Esophagus (tissue), 2 donors: ENCODE data around the gene CCDC200. TPM values are rescaled to one million over a fixed set of nuclear protein-coding genes. Genes with fewer than 3 reads are reported as not detected.
"Not testable (repeated sequence)": the region's sequence is repeated elsewhere in the genome, so short reads cannot be mapped to it uniquely, and the experiment has no call there.

ENCODE experiments used
- H3K27ac ChIP-seq, 2 donors: one replicate each; pipeline ENCODE4 v1.5.1; 2013; ENCODE audit warnings: low read depth in 2 of 2, mild to moderate bottlenecking in 2 of 2, inconsistent platforms in 1 of 2, low read length in 1 of 2, moderate library complexity in 1 of 2
- H3K27me3 ChIP-seq, 2 donors: one replicate each; pipeline ENCODE4 v1.6.1; 2013; ENCODE audit warnings: low read length in 2 of 2, control low read depth in 1 of 2, mild to moderate bottlenecking in 1 of 2; ENCODE audit not compliant: insufficient read depth in 2 of 2, control insufficient read depth in 1 of 2
- H3K36me3 ChIP-seq, 2 donors: one replicate each; pipeline ENCODE4 v1.6.1; 2013; ENCODE audit warnings: low read length in 1 of 2; ENCODE audit not compliant: control insufficient read depth in 2 of 2, insufficient read depth in 2 of 2
- H3K4me1 ChIP-seq, 2 donors: one replicate each; pipeline ENCODE4 v1.6.1; 2013; ENCODE audit warnings: low read length in 1 of 2; ENCODE audit not compliant: control insufficient read depth in 2 of 2, insufficient read depth in 2 of 2
- H3K4me3 ChIP-seq, 2 donors: one replicate each; pipeline ENCODE4 v1.5.1; 2013; ENCODE audit warnings: low read length in 2 of 2, mild to moderate bottlenecking in 2 of 2, low read depth in 1 of 2, moderate library complexity in 1 of 2
- H3K9me3 ChIP-seq, 2 donors: one replicate each; pipeline ENCODE4 v1.6.1; 2013; ENCODE audit warnings: mild to moderate bottlenecking in 2 of 2, low read depth in 1 of 2, low read length in 1 of 2, moderate library complexity in 1 of 2; ENCODE audit not compliant: control insufficient read depth in 2 of 2, insufficient read depth in 1 of 2
- WGBS, 2 donors: extraction: QIAGEN DNeasy Blood & Tissue Kit; methylation state at CpG; one replicate each; pipeline ENCODE4 v1.1.7; 2013; 5-methylcytosine and 5-hydroxymethylcytosine counted together
- polyA plus RNA-seq, 2 donors: library from polyadenylated mRNA; stranded (reverse); fragments of 200-250 nt; gene quantifications; one replicate each; pipeline ENCODE4 v1.2.3, GENCODE V29; 2013
- donor health status: healthy with polysubstance abuse.
- donor health status: Bipolar disorder and iron deficiency.

CCDC200 gene
- polyA plus RNA-seq, 2 donors = not detected

GRCh38 chr17:43216762-43217613 lies 11.4 kb downstream of the CCDC200 start:
- peaks cover 0 to 7% of the 10 kb centered on the region in 2 donors for H3K36me3 ChIP-seq
- H3K9me3 ChIP-seq = no peaks in the 10 kb centered on the region
- WGBS, 2 donors = 87 to 91% methylated on average over 4 of the region's 4 CpGs
- no peak overlapping the region for H3K4me3 ChIP-seq
- H3K27ac ChIP-seq = no peak overlapping the region
- H3K27me3 ChIP-seq = no peaks in the 10 kb centered on the region
- peaks cover 0 to 8% of the 10 kb centered on the region in 2 donors for H3K4me1 ChIP-seq

- H3K9me3 ChIP-seq = no peaks in the 10 kb centered on the region
- peaks cover 0 to 8% of the 10 kb centered on the region in 2 donors for H3K4me1 ChIP-seq
- 91 to 92% methylated on average over 4 of the region's 4 CpGs for WGBS, 2 donors
- no peak overlapping the region for H3K4me3 ChIP-seq
- no peak overlapping the region for H3K27ac ChIP-seq
- H3K36me3 ChIP-seq = peaks cover 0 to 7% of the 10 kb centered on the region in 2 donors
- H3K27me3 ChIP-seq = no peaks in the 10 kb centered on the region
Measured at GRCh38 chr17:43216369-43216761, 12.1 kb downstream of the CCDC200 start.

- no peak overlapping the region for H3K27ac ChIP-seq
- H3K9me3 ChIP-seq = no peaks in the 10 kb centered on the region
- H3K4me1 ChIP-seq = peaks cover 0 to 8% of the 10 kb centered on the region in 2 donors
- no peaks in the 10 kb centered on the region for H3K27me3 ChIP-seq
- no peak overlapping the region for H3K4me3 ChIP-seq
- 96 to 97% methylated on average over 3 of the region's 3 CpGs for WGBS, 2 donors
- peaks cover 0 to 7% of the 10 kb centered on the region in 2 donors for H3K36me3 ChIP-seq
Measured at GRCh38 chr17:43215341-43215740, 13.1 kb downstream of the CCDC200 start.

GRCh38 chr17:43213545-43213944 lies 14.9 kb downstream of the CCDC200 start:
- Histone ChIP-seq H3K36me3 (peaks cover 0 to 7% of the 10 kb centered on the region in 2 donors), H3K4me3 (no peak overlapping the region), H3K4me1 (peaks cover 0 to 8% of the 10 kb centered on the region in 2 donors), H3K9me3 (no peaks in the 10 kb centered on the region), H3K27ac (no peak overlapping the region), H3K27me3 (no peaks in the 10 kb centered on the region)
- 86 to 92% methylated on average over 2 of the region's 2 CpGs for WGBS, 2 donors

GRCh38 chr17:43212641-43213490 lies 15.6 kb downstream of the CCDC200 start:
- 42 to 51% methylated on average over 7 of the region's 7 CpGs for WGBS, 2 donors
- no peaks in the 10 kb centered on the region for H3K27me3 ChIP-seq
- peak overlapping the region in 1 of 2 donors; percentile 57 for H3K4me3 ChIP-seq
- H3K36me3 ChIP-seq = peaks cover 2 to 7% of the 10 kb centered on the region in 2 donors
- peak overlapping the region; percentile 74 to 77 for H3K27ac ChIP-seq
- H3K9me3 ChIP-seq = no peaks in the 10 kb centered on the region
- peaks cover 0 to 8% of the 10 kb centered on the region in 2 donors for H3K4me1 ChIP-seq

GRCh38 chr17:43211480-43212402 lies 16.7 kb downstream of the CCDC200 start, which contains the start of gene TMEM106A:
TSS of gene TMEM106A (plus strand) at chr17:43211875. CDS start at chr17:43213042, 1,167 bp downstream.
- no peaks in the 10 kb centered on the region for H3K27me3 ChIP-seq
- H3K9me3 ChIP-seq = no peaks in the 10 kb centered on the region
- H3K4me3 ChIP-seq = peak within 1 kb of the TSS; percentile 57 to 59
- H3K4me1 ChIP-seq = peaks cover 0 to 8% of the 10 kb centered on the region in 2 donors
- peak within 1 kb of the TSS; percentile 74 to 77 for H3K27ac ChIP-seq
- H3K36me3 ChIP-seq = peaks cover 6 to 7% of the 10 kb centered on the region in 2 donors
- 1% methylated on average over 54 of the region's 54 CpGs for WGBS, 2 donors

- Histone ChIP-seq H3K4me3 (peak overlapping the region in 1 of 2 donors; percentile 57), H3K9me3 (no peaks in the 10 kb centered on the region), H3K27me3 (no peaks in the 10 kb centered on the region), H3K4me1 (peaks cover 0 to 8% of the 10 kb centered on the region in 2 donors), H3K27ac (peak overlapping the region; percentile 54 to 70), H3K36me3 (peaks cover 3 to 6% of the 10 kb centered on the region in 2 donors)
- 17 to 20% methylated on average over 2 of the region's 2 CpGs for WGBS, 2 donors
Measured at GRCh38 chr17:43211123-43211479, 17.3 kb downstream of the CCDC200 start.

- Histone ChIP-seq H3K9me3 (no peaks in the 10 kb centered on the region), H3K27me3 (no peaks in the 10 kb centered on the region), H3K27ac (no peak overlapping the region), H3K36me3 (peaks cover 0 to 6% of the 10 kb centered on the region in 2 donors), H3K4me1 (peaks cover 0 to 8% of the 10 kb centered on the region in 2 donors), H3K4me3 (no peak overlapping the region)
- 71 to 82% methylated on average over 3 of the region's 3 CpGs for WGBS, 2 donors
Measured at GRCh38 chr17:43210576-43210975, 17.8 kb downstream of the CCDC200 start.

GRCh38 chr17:43203013-43203412 lies 25.4 kb downstream of the CCDC200 start:
- H3K36me3 ChIP-seq = peaks cover 21 to 23% of the 10 kb centered on the region in 2 donors
- not testable (repeated sequence) for H3K27me3 ChIP-seq, H3K4me3 ChIP-seq, H3K9me3 ChIP-seq, H3K27ac ChIP-seq, H3K4me1 ChIP-seq
- WGBS, 2 donors = 97 to 98% methylated on average over 3 of the region's 3 CpGs
